OCI-LY1 (cell line): Measurements from ENCODE around the gene STRA6.

ENCODE experiments used
- H2AFZ ChIP-seq: fragments of 200-600 bp; sonication (generic), shearing (Covaris generic); 2 replicates; pipeline ENCODE4 v1.6.0; 2014; ENCODE audit warnings: antibody characterized with exemption, mild to moderate bottlenecking, low read length
- H3F3A ChIP-seq: fragments of 200-600 bp; sonication (generic), shearing (Covaris generic); 2 replicates; pipeline ENCODE4 v1.6.0; 2014; ENCODE audit warnings: mild to moderate bottlenecking, antibody characterized with exemption, low read length, moderate library complexity; ENCODE audit not compliant: insufficient read depth
- H3K27ac ChIP-seq: fragments of 200-600 bp; sonication (generic); 2 replicates; pipeline ENCODE4 v1.5.1; 2014; ENCODE audit warnings: low read length, mixed run types, mild to moderate bottlenecking, low read depth; ENCODE audit not compliant: poor library complexity, severe bottlenecking
- H3K27me3 ChIP-seq: fragments of 200-600 bp; sonication (generic); 2 replicates; pipeline ENCODE4 v1.6.0; 2014; ENCODE audit warnings: antibody characterized with exemption, mild to moderate bottlenecking, low read length, moderate library complexity; ENCODE audit not compliant: insufficient read depth
- H3K36me3 ChIP-seq: fragments of 200-600 bp; sonication (generic); 2 replicates; pipeline ENCODE4 v1.6.1; 2014; ENCODE audit warnings: mild to moderate bottlenecking, antibody characterized with exemption, low read length, moderate library complexity, mixed read lengths; ENCODE audit not compliant: insufficient read depth
- H3K4me1 ChIP-seq: fragments of 200-600 bp; sonication (generic); 2 replicates; pipeline ENCODE4 v1.5.1; 2014; ENCODE audit warnings: mild to moderate bottlenecking, low read length, moderate library complexity; ENCODE audit not compliant: insufficient read depth, severe bottlenecking
- H3K4me2 ChIP-seq: fragments of 200-600 bp; sonication (generic), shearing (Covaris generic); 2 replicates; pipeline ENCODE4 v1.6.1; 2014; ENCODE audit warnings: low read length
- H3K4me3 ChIP-seq: fragments of 200-600 bp; sonication (generic); 2 replicates; pipeline ENCODE4 v1.5.1; 2014; ENCODE audit warnings: low read length, low read depth, mild to moderate bottlenecking, mixed read lengths; ENCODE audit not compliant: poor library complexity, severe bottlenecking
- H3K79me2 ChIP-seq: fragments of 200-600 bp; shearing (Covaris generic); 2 replicates; pipeline ENCODE4 v1.6.1; 2016; ENCODE audit warnings: mixed run types, low read length, mixed read lengths; ENCODE audit not compliant: insufficient read depth
- H3K9ac ChIP-seq: fragments of 200-600 bp; sonication (generic), shearing (Covaris generic); 2 replicates; pipeline ENCODE4 v1.6.1; 2014; ENCODE audit warnings: mild to moderate bottlenecking, low read length, mixed read lengths
- H3K9me2 ChIP-seq: fragments of 200-600 bp; sonication (generic), shearing (Covaris generic); 2 replicates; pipeline ENCODE4 v1.6.1; 2014; ENCODE audit warnings: low read depth, mild to moderate bottlenecking, low read length, mixed read lengths
- H3K9me3 ChIP-seq: fragments of 200-600 bp; shearing (Covaris generic); 2 replicates; pipeline ENCODE4 v1.6.1; 2014; ENCODE audit warnings: low read length, mixed read lengths
- H4K20me1 ChIP-seq: fragments of 200-600 bp; sonication (generic), shearing (Covaris generic); 2 replicates; pipeline ENCODE4 v1.6.0; 2016; ENCODE audit warnings: mild to moderate bottlenecking, low read length; ENCODE audit not compliant: insufficient read depth
- EZH2 ChIP-seq: fragments of 200-600 bp; sonication (generic), shearing (Covaris generic); IDR thresholded peaks from 2 replicates; pipeline ENCODE4 v1.8.0; 2017; ENCODE audit warnings: borderline replicate concordance, mixed run types, mild to moderate bottlenecking, antibody characterized with exemption, low read length, moderate library complexity, mixed read lengths
- TF ChIP-seq, protein P1 (sequence below): fragments of 200-600 bp; sonication (generic), shearing (Covaris generic); IDR thresholded peaks from 2 replicates; pipeline ENCODE4 v1.5.1; 2017; ENCODE audit warnings: mild to moderate bottlenecking, antibody characterized with exemption, low read length, moderate library complexity, mixed read lengths

STRA6 gene

DNA sequence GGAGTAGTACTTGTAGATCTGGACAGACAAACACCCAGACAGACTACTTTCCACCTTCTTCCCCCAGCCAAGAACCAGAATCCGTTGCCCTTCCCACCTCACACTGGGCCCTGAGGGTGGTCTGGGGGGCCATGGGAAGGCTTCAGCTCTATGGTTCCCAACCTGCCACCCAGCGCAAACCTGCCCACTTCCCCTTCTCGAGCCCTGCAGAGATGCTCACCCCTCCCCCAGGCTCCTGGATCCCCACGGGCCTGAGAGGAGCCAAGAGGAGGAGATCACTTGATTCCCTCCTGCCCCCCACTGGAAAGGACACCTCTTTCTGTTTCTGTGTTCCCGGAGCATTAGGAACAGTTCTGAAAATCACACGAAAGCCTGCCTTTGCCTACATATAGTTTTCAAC lies 8.7 kb downstream of the STRA6 start:
- Histone ChIP-seq H3K4me1 (no peaks in the 10 kb centered on the region), H4K20me1 (no peaks in the 10 kb centered on the region), H3K4me3 (no peak overlapping the region), H3K79me2 (no peaks in the 10 kb centered on the region), H3K9me2 (no peaks in the 10 kb centered on the region), H3K9ac (no peak overlapping the region), H2AFZ (no peak overlapping the region), H3K9me3 (no peaks in the 10 kb centered on the region), H3F3A (no peaks in the 10 kb centered on the region), H3K27me3 (no peaks in the 10 kb centered on the region), H3K27ac (no peak overlapping the region), H3K36me3 (no peaks in the 10 kb centered on the region), H3K4me2 (no peak overlapping the region)
- TF ChIP-seq, protein P1, sequence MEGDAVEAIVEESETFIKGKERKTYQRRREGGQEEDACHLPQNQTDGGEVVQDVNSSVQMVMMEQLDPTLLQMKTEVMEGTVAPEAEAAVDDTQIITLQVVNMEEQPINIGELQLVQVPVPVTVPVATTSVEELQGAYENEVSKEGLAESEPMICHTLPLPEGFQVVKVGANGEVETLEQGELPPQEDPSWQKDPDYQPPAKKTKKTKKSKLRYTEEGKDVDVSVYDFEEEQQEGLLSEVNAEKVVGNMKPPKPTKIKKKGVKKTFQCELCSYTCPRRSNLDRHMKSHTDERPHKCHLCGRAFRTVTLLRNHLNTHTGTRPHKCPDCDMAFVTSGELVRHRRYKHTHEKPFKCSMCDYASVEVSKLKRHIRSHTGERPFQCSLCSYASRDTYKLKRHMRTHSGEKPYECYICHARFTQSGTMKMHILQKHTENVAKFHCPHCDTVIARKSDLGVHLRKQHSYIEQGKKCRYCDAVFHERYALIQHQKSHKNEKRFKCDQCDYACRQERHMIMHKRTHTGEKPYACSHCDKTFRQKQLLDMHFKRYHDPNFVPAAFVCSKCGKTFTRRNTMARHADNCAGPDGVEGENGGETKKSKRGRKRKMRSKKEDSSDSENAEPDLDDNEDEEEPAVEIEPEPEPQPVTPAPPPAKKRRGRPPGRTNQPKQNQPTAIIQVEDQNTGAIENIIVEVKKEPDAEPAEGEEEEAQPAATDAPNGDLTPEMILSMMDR = no peak
- no peak for TF ChIP-seq EZH2

DNA sequence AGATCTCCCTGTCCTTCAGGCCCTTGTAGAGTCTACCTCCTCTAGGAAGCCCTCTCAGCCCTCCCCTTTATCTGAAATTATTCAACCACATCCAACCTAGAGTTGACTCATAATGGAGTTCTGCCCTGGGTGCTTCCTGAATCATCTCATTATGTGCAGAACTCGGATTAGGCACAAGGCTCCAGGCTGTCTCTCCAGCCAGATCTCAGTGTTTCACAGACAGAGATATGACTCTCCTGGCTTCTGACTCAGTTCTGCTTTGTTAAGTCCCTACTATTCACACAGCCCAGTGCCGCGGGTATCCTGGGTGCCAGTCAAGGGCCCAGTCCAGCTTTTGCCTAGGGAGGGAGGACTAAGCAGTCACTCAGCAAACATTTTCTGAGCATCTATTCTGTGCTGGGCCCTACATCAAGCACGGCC lies 9.3 kb downstream of the STRA6 start:
- Histone ChIP-seq H3K9ac (no peak overlapping the region), H3K9me2 (no peaks in the 10 kb centered on the region), H4K20me1 (no peaks in the 10 kb centered on the region), H2AFZ (no peak overlapping the region), H3K79me2 (no peaks in the 10 kb centered on the region), H3K27me3 (no peaks in the 10 kb centered on the region), H3K36me3 (no peaks in the 10 kb centered on the region), H3K4me1 (no peaks in the 10 kb centered on the region), H3F3A (no peaks in the 10 kb centered on the region), H3K9me3 (no peaks in the 10 kb centered on the region), H3K4me2 (no peak overlapping the region), H3K27ac (no peak overlapping the region), H3K4me3 (no peak overlapping the region)
- TF ChIP-seq, protein P1 = no peak
- no peak for TF ChIP-seq EZH2

DNA sequence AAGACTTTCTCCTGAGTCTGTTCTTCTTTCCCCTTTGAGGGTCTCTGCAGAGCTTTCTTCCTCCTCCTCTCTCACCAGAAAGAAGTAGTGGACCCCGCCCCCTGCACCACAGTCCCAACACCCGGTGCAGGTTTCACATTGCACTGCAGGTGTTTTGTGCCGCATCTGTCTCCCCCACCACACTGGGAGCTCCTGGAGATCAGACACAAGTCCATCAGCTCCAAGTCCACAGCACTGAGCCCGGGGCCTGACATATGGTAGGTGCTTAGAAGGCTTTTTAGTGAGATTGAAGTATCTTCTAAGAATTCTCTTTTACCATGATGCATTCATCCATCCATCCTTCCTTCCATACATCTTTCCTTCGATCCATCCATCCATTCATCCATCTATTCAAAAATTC lies 9.8 kb downstream of the STRA6 start:
- no peaks in the 10 kb centered on the region for H3K4me1 ChIP-seq
- no peak overlapping the region for H2AFZ ChIP-seq
- no peaks in the 10 kb centered on the region for H3K36me3 ChIP-seq
- no peaks in the 10 kb centered on the region for H3K79me2 ChIP-seq
- H3K4me2 ChIP-seq = no peak overlapping the region
- H3K4me3 ChIP-seq = no peak overlapping the region
- H3K27ac ChIP-seq = no peak overlapping the region
- H3F3A ChIP-seq = no peaks in the 10 kb centered on the region
- no peaks in the 10 kb centered on the region for H3K9me2 ChIP-seq
- TF ChIP-seq, protein P1 = no peak
- TF ChIP-seq EZH2 = no peak
- no peaks in the 10 kb centered on the region for H4K20me1 ChIP-seq
- H3K27me3 ChIP-seq = no peaks in the 10 kb centered on the region
- H3K9ac ChIP-seq = no peak overlapping the region
- no peaks in the 10 kb centered on the region for H3K9me3 ChIP-seq
